GM12865 (cell line): Measurements from ENCODE around the gene PRORP.
A peak's percentile ranks its signal among the peaks of the same experiment; 100 is the strongest.

ENCODE experiments used
- DNase-seq: peaks from one replicate; pipeline ENCODE4 v3.0.0; 2010; ENCODE audit warnings: low read depth
- H3K4me3 ChIP-seq: 2 replicates; pipeline ENCODE4 v1.5.1; 2011; ENCODE audit warnings: mild to moderate bottlenecking, low read depth, low read length, control low read depth
- CTCF ChIP-seq: IDR thresholded peaks from 2 replicates; pipeline ENCODE4 v1.5.1; 2011; ENCODE audit warnings: low read length, control low read depth, low read depth, inconsistent platforms; ENCODE audit not compliant: insufficient read depth; ENCODE audit errors: missing control alignments

The PRORP gene

GRCh38 chr14:35121887-35122695, at the start of gene PRORP, which contains the start of gene PPP2R3C:
Gene PRORP, plus strand, starts transcription at chr14:35122552. Its CDS starts 694 bp downstream, at chr14:35123246.
Gene PPP2R3C, minus strand, starts transcription at chr14:35121990. Its CDS starts 31 bp downstream, at chr14:35121959.
- TF ChIP-seq CTCF: no peak
- peak; percentile 97 for DNase-seq
- H3K4me3 ChIP-seq: peak within 1 kb of the TSS; percentile 70

GRCh38 chr14:35073486-35073885, 48.9 kb upstream of the PRORP start:
- no peak for DNase-seq
- TF ChIP-seq CTCF: no peak
- no peak overlapping the region for H3K4me3 ChIP-seq

- H3K4me3 ChIP-seq: no peak overlapping the region
- DNase-seq: no peak
- TF ChIP-seq CTCF: no peak
These were observed 44.3 kb upstream of the PRORP start for GRCh38 chr14:35078082-35078481.

GRCh38 chr14:35079742-35080141, 42.6 kb upstream of the PRORP start:
- no peak for TF ChIP-seq CTCF
- no peak for DNase-seq
- H3K4me3 ChIP-seq: no peak overlapping the region

GRCh38 chr14:35083530-35084150, 38.7 kb upstream of the PRORP start:
- no peak overlapping the region for H3K4me3 ChIP-seq
- DNase-seq: no peak
- TF ChIP-seq CTCF: no peak

GRCh38 chr14:35085441-35085840, 36.9 kb upstream of the PRORP start:
- TF ChIP-seq CTCF: no peak
- H3K4me3 ChIP-seq: no peak overlapping the region
- no peak for DNase-seq
